Panc1 (cell line): ENCODE measurements around the gene DNAJC22. TPM values are rescaled to one million over a fixed set of nuclear protein-coding genes. Genes with fewer than 3 reads are reported as not detected.

Source experiments
- ATAC-seq: fragments of 200-7000 bp; cut with Tn5 transposase; 2 replicates; pipeline ENCODE4 v1.9.1; 2020; ENCODE audit warnings: mild to moderate bottlenecking, moderate library complexity
- BruUV-seq: library from RNA; stranded (reverse); fragments of 400-500 nt; replicated peaks from 2 replicates; lab custom pipeline; 2021; lab: Mats Ljungman, UMichigan
- CTCF ChIA-PET: fragments of 300-600 bp; sonication (Branson Sonifier 250); formaldehyde crosslinking; loops from one replicate; lab custom pipeline; 2022; ENCODE audit warnings: antibody characterized with exemption; lab: Charles Lee
- POLR2A ChIA-PET: fragments of 300-600 bp; sonication (Branson Sonifier 250); formaldehyde crosslinking; loops from one replicate; lab custom pipeline; 2022; ENCODE audit warnings: antibody characterized with exemption; lab: Charles Lee
- DNase-seq: peaks from one replicate; pipeline ENCODE4 v3.0.0-alpha.2; 2010; ENCODE audit warnings: low read depth, low spot score
- H3K27ac ChIP-seq: 2 replicates; pipeline ENCODE4 v1.5.1; 2011; ENCODE audit warnings: mild to moderate bottlenecking, low read length, inconsistent platforms
- H3K27me3 ChIP-seq: fragments of 200-500 bp; sonication (Bioruptor generic); 2 replicates; pipeline ENCODE4 v1.6.0; 2014; ENCODE audit warnings: low read length, inconsistent platforms; ENCODE audit not compliant: control insufficient read depth, insufficient read depth
- H3K36me3 ChIP-seq: fragments of 200-500 bp; sonication (Bioruptor generic); 2 replicates; pipeline ENCODE4 v1.5.1; 2014; ENCODE audit warnings: inconsistent platforms, mild to moderate bottlenecking, low read length, moderate library complexity; ENCODE audit not compliant: control insufficient read depth, insufficient read depth
- H3K4me1 ChIP-seq: 2 replicates; pipeline ENCODE4 v1.5.1; 2011; ENCODE audit warnings: inconsistent platforms, mild to moderate bottlenecking, low read length, moderate library complexity; ENCODE audit not compliant: control insufficient read depth, insufficient read depth
- H3K4me3 ChIP-seq, 2 experiments: 2 replicates each; pipeline ENCODE4 v1.5.1; 2011 to 2012; ENCODE audit warnings: low read depth in 2 of 2, low read length in 2 of 2, mild to moderate bottlenecking in 2 of 2, inconsistent platforms in 1 of 2, moderate library complexity in 1 of 2
- H3K9me3 ChIP-seq: fragments of 200-500 bp; sonication (Bioruptor generic); 2 replicates; pipeline ENCODE4 v1.5.1; 2014; ENCODE audit warnings: low read depth, mild to moderate bottlenecking, inconsistent platforms, low read length, moderate library complexity; ENCODE audit not compliant: control insufficient read depth, insufficient read depth
- POLR2AphosphoS5 ChIP-seq: IDR thresholded peaks from 2 replicates; pipeline ENCODE4 v1.6.1; 2012; ENCODE audit warnings: mild to moderate bottlenecking, low read depth, low read length, moderate library complexity
- SIN3A ChIP-seq: IDR thresholded peaks from 2 replicates; pipeline ENCODE4 v1.6.1; 2012; ENCODE audit warnings: low read depth, mild to moderate bottlenecking, low read length, moderate library complexity, borderline replicate concordance; ENCODE audit not compliant: insufficient read depth
- TCF7L2 ChIP-seq: IDR thresholded peaks from 2 replicates; pipeline ENCODE4 v1.6.1; 2011; ENCODE audit warnings: mild to moderate bottlenecking, low read depth, low read length, inconsistent platforms
- in situ Hi-C: cut with HindIII; loops from 2 replicates; pipeline ENCODE4 v1.10.0; 2016; ENCODE audit warnings: low sequenced_read_pairs, low pct_unique_long_range_greater_than_20kb
- intact Hi-C: fragments of 100-400 bp; cut with micrococcal nuclease; formaldehyde crosslinking; loops from one replicate; pipeline ENCODE4 v1.10.0; 2022; ENCODE audit not compliant: unreplicated experiment
- total RNA-seq: library from RNA; stranded (reverse); gene quantifications from one replicate; pipeline ENCODE4 v1.2.1, GENCODE V29; 2021; ENCODE audit not compliant: unreplicated experiment
- TF ChIP-seq, protein P1 (sequence below), 2 experiments: IDR thresholded peaks; 2 replicates each; pipeline ENCODE4 v1.6.1; 2011 to 2012; ENCODE audit warnings: low read depth in 2 of 2, control low read depth in 1 of 2, low read length in 1 of 2, mild to moderate bottlenecking in 1 of 2, moderate library complexity in 1 of 2; ENCODE audit not compliant: insufficient read depth in 1 of 2
- TF ChIP-seq, protein P2 (sequence below): fragments of 450-650 bp; IDR thresholded peaks from 2 replicates; pipeline ENCODE4 v1.5.1; 2017; ENCODE audit warnings: mild to moderate bottlenecking

DNAJC22 gene
- total RNA-seq, 1 experiment from 2014 or later, result 1.9 TPM

DNA sequence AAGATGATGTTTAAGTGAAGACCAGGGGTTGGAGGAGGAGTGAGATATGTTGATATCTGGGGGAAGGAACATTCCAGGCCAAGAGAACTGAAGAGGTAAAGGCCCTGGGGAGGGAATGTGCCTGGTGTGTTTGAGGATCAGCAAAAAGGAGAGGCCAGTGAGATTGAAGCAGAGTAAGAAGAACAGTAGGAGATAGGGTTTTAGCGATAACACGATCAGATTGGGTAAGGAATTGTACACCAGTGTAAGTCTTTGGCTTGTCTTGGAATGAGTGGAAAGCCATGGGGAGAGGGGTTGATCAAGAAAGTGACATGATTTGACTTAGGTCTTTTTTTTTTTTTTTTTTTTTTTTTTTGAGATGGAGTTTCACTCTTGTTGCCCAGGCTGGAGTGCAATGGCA is 18.8 kb upstream of the DNAJC22 start:
- TF ChIP-seq TCF7L2 (no peak), SIN3A (no peak), POLR2AphosphoS5 (no peak)
- TF ChIP-seq, protein P1, sequence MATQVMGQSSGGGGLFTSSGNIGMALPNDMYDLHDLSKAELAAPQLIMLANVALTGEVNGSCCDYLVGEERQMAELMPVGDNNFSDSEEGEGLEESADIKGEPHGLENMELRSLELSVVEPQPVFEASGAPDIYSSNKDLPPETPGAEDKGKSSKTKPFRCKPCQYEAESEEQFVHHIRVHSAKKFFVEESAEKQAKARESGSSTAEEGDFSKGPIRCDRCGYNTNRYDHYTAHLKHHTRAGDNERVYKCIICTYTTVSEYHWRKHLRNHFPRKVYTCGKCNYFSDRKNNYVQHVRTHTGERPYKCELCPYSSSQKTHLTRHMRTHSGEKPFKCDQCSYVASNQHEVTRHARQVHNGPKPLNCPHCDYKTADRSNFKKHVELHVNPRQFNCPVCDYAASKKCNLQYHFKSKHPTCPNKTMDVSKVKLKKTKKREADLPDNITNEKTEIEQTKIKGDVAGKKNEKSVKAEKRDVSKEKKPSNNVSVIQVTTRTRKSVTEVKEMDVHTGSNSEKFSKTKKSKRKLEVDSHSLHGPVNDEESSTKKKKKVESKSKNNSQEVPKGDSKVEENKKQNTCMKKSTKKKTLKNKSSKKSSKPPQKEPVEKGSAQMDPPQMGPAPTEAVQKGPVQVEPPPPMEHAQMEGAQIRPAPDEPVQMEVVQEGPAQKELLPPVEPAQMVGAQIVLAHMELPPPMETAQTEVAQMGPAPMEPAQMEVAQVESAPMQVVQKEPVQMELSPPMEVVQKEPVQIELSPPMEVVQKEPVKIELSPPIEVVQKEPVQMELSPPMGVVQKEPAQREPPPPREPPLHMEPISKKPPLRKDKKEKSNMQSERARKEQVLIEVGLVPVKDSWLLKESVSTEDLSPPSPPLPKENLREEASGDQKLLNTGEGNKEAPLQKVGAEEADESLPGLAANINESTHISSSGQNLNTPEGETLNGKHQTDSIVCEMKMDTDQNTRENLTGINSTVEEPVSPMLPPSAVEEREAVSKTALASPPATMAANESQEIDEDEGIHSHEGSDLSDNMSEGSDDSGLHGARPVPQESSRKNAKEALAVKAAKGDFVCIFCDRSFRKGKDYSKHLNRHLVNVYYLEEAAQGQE (IDR thresholded peaks at IDR 0.05; ENCODE audit: insufficient read depth in 1 of 2, low read depth in 2 of 2, low read length in 1 of 2), result no peak
- TF ChIP-seq, protein P2, sequence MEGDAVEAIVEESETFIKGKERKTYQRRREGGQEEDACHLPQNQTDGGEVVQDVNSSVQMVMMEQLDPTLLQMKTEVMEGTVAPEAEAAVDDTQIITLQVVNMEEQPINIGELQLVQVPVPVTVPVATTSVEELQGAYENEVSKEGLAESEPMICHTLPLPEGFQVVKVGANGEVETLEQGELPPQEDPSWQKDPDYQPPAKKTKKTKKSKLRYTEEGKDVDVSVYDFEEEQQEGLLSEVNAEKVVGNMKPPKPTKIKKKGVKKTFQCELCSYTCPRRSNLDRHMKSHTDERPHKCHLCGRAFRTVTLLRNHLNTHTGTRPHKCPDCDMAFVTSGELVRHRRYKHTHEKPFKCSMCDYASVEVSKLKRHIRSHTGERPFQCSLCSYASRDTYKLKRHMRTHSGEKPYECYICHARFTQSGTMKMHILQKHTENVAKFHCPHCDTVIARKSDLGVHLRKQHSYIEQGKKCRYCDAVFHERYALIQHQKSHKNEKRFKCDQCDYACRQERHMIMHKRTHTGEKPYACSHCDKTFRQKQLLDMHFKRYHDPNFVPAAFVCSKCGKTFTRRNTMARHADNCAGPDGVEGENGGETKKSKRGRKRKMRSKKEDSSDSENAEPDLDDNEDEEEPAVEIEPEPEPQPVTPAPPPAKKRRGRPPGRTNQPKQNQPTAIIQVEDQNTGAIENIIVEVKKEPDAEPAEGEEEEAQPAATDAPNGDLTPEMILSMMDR, result no peak
- no peaks in the 10 kb centered on the region for H3K9me3 ChIP-seq
- intact Hi-C loops (no loop called here), in situ Hi-C loops (no loop called here)
- H3K27me3 ChIP-seq, result no peaks in the 10 kb centered on the region
- no peak for DNase-seq
- ChIA-PET CTCF (no interaction called here), POLR2A (interaction anchor here (0.6 kb wide), 1 partner anchor 34 kb away, joined by 4 read pairs; no protein-coding TSS in a partner anchor)
- no TSS peak for BruUV-seq
- H3K4me3 ChIP-seq, result no peak overlapping the region
- H3K36me3 ChIP-seq, result peaks cover 9% of the 10 kb centered on the region
- no peak for ATAC-seq
- no peak overlapping the region for H3K27ac ChIP-seq
- H3K4me1 ChIP-seq, result peaks cover 11% of the 10 kb centered on the region

DNA sequence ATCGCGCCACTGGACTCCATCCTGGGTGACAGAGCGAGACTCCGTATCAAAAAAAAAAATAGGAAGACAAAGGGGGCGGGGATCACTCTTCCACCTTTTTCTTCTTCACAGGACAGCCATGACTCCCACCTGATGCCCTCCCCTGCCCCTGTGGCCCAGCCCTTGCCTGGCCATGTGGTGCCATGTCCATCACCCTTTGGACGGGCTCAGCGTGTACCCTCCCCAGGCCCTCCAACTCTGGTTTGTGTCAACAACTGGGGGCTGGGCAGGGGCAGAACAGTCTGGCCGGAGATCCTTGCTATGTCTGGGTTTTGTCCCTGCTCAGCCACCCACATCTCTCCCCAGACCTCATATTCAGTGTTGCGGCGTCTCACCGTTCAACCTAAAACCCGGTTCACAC is 17.9 kb upstream of the DNAJC22 start:
- no peak overlapping the region for H3K4me3 ChIP-seq
- no TSS peak for BruUV-seq
- no peaks in the 10 kb centered on the region for H3K9me3 ChIP-seq
- peaks cover 9% of the 10 kb centered on the region for H3K4me1 ChIP-seq
- H3K36me3 ChIP-seq, result peaks cover 8% of the 10 kb centered on the region
- H3K27ac ChIP-seq, result no peak overlapping the region
- POLR2A ChIA-PET, result interaction anchor here (0.6 kb wide), 1 partner anchor 35 kb away, joined by 4 read pairs; no protein-coding TSS in a partner anchor
- DNase-seq (no peak), ATAC-seq (no peak)
- intact Hi-C loops, result no loop called here
- no peak for TF ChIP-seq SIN3A
- TF ChIP-seq TCF7L2, result no peak
- TF ChIP-seq, protein P1 (IDR thresholded peaks at IDR 0.05; ENCODE audit: insufficient read depth in 1 of 2, low read depth in 2 of 2, low read length in 1 of 2), result no peak
- TF ChIP-seq, protein P2, result no peak
- TF ChIP-seq POLR2AphosphoS5, result no peak
- H3K27me3 ChIP-seq, result no peaks in the 10 kb centered on the region
- CTCF ChIA-PET, result no interaction called here
- in situ Hi-C loops, result no loop called here
